Measurements from ENCODE around the gene IL37. TPM values are rescaled to one million over a fixed set of nuclear protein-coding genes. Genes with fewer than 3 reads are reported as not detected.

The IL37 gene
- polyA plus RNA-seq, 2 of the 4 experiments (the other 2 are of a cell fraction) = not detected

GRCh38 chr2:112902816-112903215 is 8.1 kb upstream of the IL37 start:
- 68% methylated on average over 2 of the region's 2 CpGs for WGBS (ENCODE audit: missing lambda C conversion rate)
- no peak overlapping the region for H3K4me3 ChIP-seq
- POLR2A ChIA-PET = no interaction called here
- DNase-seq (ENCODE audit: low read depth in 1 of 2, low spot score in 1 of 2) = no peak
- no peak for ATAC-seq
- no peak for FAIRE-seq
- H3K4me2 ChIP-seq = no peak overlapping the region
- TF ChIP-seq RFX5 (IDR thresholded peaks at IDR 0.05) (no peak), CBX2 (IDR thresholded peaks at IDR 0.05; ENCODE audit: borderline replicate concordance, low read depth) (no peak), POLR2AphosphoS2 (conservative IDR thresholded peaks at IDR 0.05; ENCODE audit: low read length) (no peak), RAD21 (conservative IDR thresholded peaks at IDR 0.05 in 1 of 2, IDR thresholded peaks at IDR 0.05 in 1 of 2) (no peak), BHLHE40 (IDR thresholded peaks at IDR 0.05; ENCODE audit: low read depth, low read length) (no peak), CTCF (IDR thresholded peaks at IDR 0.05) (no peak), EHF (CRISPR knock-in tag; IDR thresholded peaks at IDR 0.05) (no peak), HOXA7 (CRISPR knock-in tag; IDR thresholded peaks at IDR 0.05) (no peak), ELK1 (IDR thresholded peaks at IDR 0.05; ENCODE audit: low read depth, low read length) (no peak), SREBF2 (IDR thresholded peaks at IDR 0.05) (no peak), KDM5A (IDR thresholded peaks at IDR 0.05) (no peak), ATOH8 (CRISPR knock-in tag; IDR thresholded peaks at IDR 0.05; ENCODE audit: low read depth) (no peak), NPAS2 (CRISPR knock-in tag; IDR thresholded peaks at IDR 0.05; ENCODE audit: borderline replicate concordance) (no peak), MAFK (IDR thresholded peaks at IDR 0.05; ENCODE audit: partially characterized antibody) (no peak), FOSL2 (IDR thresholded peaks at IDR 0.05) (no peak), FOSL2 (CRISPR knock-in tag; IDR thresholded peaks at IDR 0.05) (no peak), NFE2L2 (conservative IDR thresholded peaks at IDR 0.05; ENCODE audit: low read length) (no peak), KDM1A (IDR thresholded peaks at IDR 0.05; ENCODE audit: low read depth) (no peak), ZFP36 (IDR thresholded peaks at IDR 0.05; ENCODE audit: borderline replicate concordance, partially characterized antibody) (no peak), E2F6 (IDR thresholded peaks at IDR 0.05; ENCODE audit: borderline replicate concordance, low read depth) (no peak), MYC (IDR thresholded peaks at IDR 0.05; ENCODE audit: borderline replicate concordance, low read length) (no peak)
- H3K9me3 ChIP-seq = no peaks in the 10 kb centered on the region
- H3K4me1 ChIP-seq = no peaks in the 10 kb centered on the region
- CTCF ChIA-PET = interaction anchor here (1.1 to 2.2 kb wide), 3 partner anchors 10 to 153 kb away, joined by 3 to 10 read pairs (median 4); no protein-coding TSS in a partner anchor
- no peak overlapping the region for H3K27ac ChIP-seq

- H3K27ac ChIP-seq = no peak overlapping the region
- no peak overlapping the region for H3K4me2 ChIP-seq
- 72% methylated on average over 5 of the region's 5 CpGs for WGBS (ENCODE audit: missing lambda C conversion rate)
- FAIRE-seq (no peak), DNase-seq (ENCODE audit: low read depth in 1 of 2, low spot score in 1 of 2) (no peak), ATAC-seq (no peak)
- no peak overlapping the region for H3K4me3 ChIP-seq
- POLR2A ChIA-PET = no interaction called here
- no peaks in the 10 kb centered on the region for H3K4me1 ChIP-seq
- no peaks in the 10 kb centered on the region for H3K9me3 ChIP-seq
- CTCF ChIA-PET = interaction anchor here (3.0 kb wide), 1 partner anchor 19 kb away, joined by 13 read pairs; no protein-coding TSS in a partner anchor
- TF ChIP-seq NR3C1 (IDR thresholded peaks at IDR 0.05) (no peak), RAD21 (conservative IDR thresholded peaks at IDR 0.05 in 1 of 2, IDR thresholded peaks at IDR 0.05 in 1 of 2) (no peak), MAX (IDR thresholded peaks at IDR 0.05) (no peak), ELK1 (IDR thresholded peaks at IDR 0.05; ENCODE audit: low read depth, low read length) (no peak), E2F6 (IDR thresholded peaks at IDR 0.05; ENCODE audit: borderline replicate concordance, low read depth) (no peak), CTCF (IDR thresholded peaks at IDR 0.05) (no peak), HMGXB4 (CRISPR knock-in tag; IDR thresholded peaks at IDR 0.05; ENCODE audit: borderline replicate concordance) (no peak), RARB (CRISPR knock-in tag; IDR thresholded peaks at IDR 0.05) (no peak), JUNB (IDR thresholded peaks at IDR 0.05) (no peak), NFE2L2 (conservative IDR thresholded peaks at IDR 0.05; ENCODE audit: low read length) (no peak), SREBF2 (IDR thresholded peaks at IDR 0.05) (no peak)
Measured at GRCh38 chr2:112904883-112905282, 6.1 kb upstream of the IL37 start.
